ENCODE measurements around the gene NDUFB3.
A peak's percentile ranks its signal among the peaks of the same experiment; 100 is the strongest.
"Not testable (repeated sequence)": the region's sequence is repeated elsewhere in the genome, so short reads cannot be mapped to it uniquely, and the experiment has no call there.

NDUFB3 gene

GRCh38 chr2:201100497-201100896 lies 28.7 kb downstream of the NDUFB3 start:
- no peak for DNase-seq

- DNase-seq: no peak
Measured at GRCh38 chr2:201105759-201106158, 34.0 kb downstream of the NDUFB3 start.

GRCh38 chr2:201107624-201108023 lies 35.8 kb downstream of the NDUFB3 start:
- no peak for DNase-seq

- no peak for DNase-seq
Measured at GRCh38 chr2:201108341-201108740, 36.5 kb downstream of the NDUFB3 start.

- DNase-seq: no peak
Measured at GRCh38 chr2:201109186-201109585, 37.4 kb downstream of the NDUFB3 start.

GRCh38 chr2:201110615-201111014 lies 38.8 kb downstream of the NDUFB3 start:
- DNase-seq: no peak

GRCh38 chr2:201111096-201111495 lies 39.3 kb downstream of the NDUFB3 start:
- DNase-seq: no peak

GRCh38 chr2:201114350-201114749 lies 42.5 kb downstream of the NDUFB3 start:
- DNase-seq: no peak

GRCh38 chr2:201114846-201115245 lies 43.0 kb downstream of the NDUFB3 start:
- no peak for DNase-seq

GRCh38 chr2:201116115-201116958 lies 44.5 kb downstream of the NDUFB3 start, which contains the start of gene CFLAR:
Gene CFLAR (plus strand): TSS chr2:201116164. CDS start chr2:201129866, 13,702 bp downstream.
- DNase-seq: peak; percentile 92

- DNase-seq: peak; percentile 37
Measured at GRCh38 chr2:201116959-201117734, 45.3 kb downstream of the NDUFB3 start.

- not testable (repeated sequence) for DNase-seq
Measured at GRCh38 chr2:201117735-201118094, 45.9 kb downstream of the NDUFB3 start.

- DNase-seq: peak; percentile 92
Measured at GRCh38 chr2:201118121-201118960, 46.5 kb downstream of the NDUFB3 start.

- no peak for DNase-seq
Measured at GRCh38 chr2:201118961-201119854, 47.4 kb downstream of the NDUFB3 start.

GRCh38 chr2:201122276-201122675 lies 50.5 kb downstream of the NDUFB3 start:
- peak; percentile 21 for DNase-seq

- DNase-seq: no peak
Measured at GRCh38 chr2:201126308-201127151, 54.7 kb downstream of the NDUFB3 start.

- DNase-seq: no peak
Measured at GRCh38 chr2:201127152-201127511, 55.3 kb downstream of the NDUFB3 start.

GRCh38 chr2:201127570-201127969 lies 55.8 kb downstream of the NDUFB3 start:
- DNase-seq: no peak

GRCh38 chr2:201128033-201128432 lies 56.2 kb downstream of the NDUFB3 start:
- DNase-seq: no peak

GRCh38 chr2:201128933-201129505 lies 57.2 kb downstream of the NDUFB3 start:
- DNase-seq: no peak
